Adrenal gland (tissue), 12 donors: ENCODE data around the gene RNF112. TPM values are rescaled to one million over a fixed set of nuclear protein-coding genes. Genes with fewer than 3 reads are reported as not detected.

Experiments
- DNase-seq, 7 donors: peaks; one replicate each; pipeline ENCODE4 v3.0.0-alpha.2; 2019 to 2020
- H3K27ac ChIP-seq, 5 donors: fragments of 200-600 bp; sonication (generic) in 4 of 5; 1 replicate in 3 of 5; 2 replicates in 2 of 5; pipeline versions ENCODE4 v1.5.1 to v1.8.0; 2016 to 2020; ENCODE audit warnings: mild to moderate bottlenecking in 1 of 5
- H3K27me3 ChIP-seq: fragments of 200-600 bp; 2 replicates; pipeline ENCODE4 v1.8.0; 2021
- H3K36me3 ChIP-seq, 2 donors: fragments of 200-600 bp; replicated peaks in 1 of 2; 1 replicate in 1 of 2; 2 replicates in 1 of 2; pipeline versions ENCODE4 v1.5.1 to v1.8.0; 2018 to 2022
- H3K4me1 ChIP-seq, 2 donors: fragments of 200-600 bp; replicated peaks in 1 of 2; 1 replicate in 1 of 2; 2 replicates in 1 of 2; pipeline versions ENCODE4 v1.5.1 to v1.8.0; 2018 to 2021
- H3K4me3 ChIP-seq, 4 donors: fragments of 200-600 bp; sonication (generic) in 3 of 4; one replicate each; pipeline ENCODE4 v1.5.1; 2016 to 2018
- H3K9me3 ChIP-seq, 3 donors: fragments of 200-600 bp; sonication (generic) in 1 of 3; replicated peaks in 1 of 3; 1 replicate in 2 of 3; 2 replicates in 1 of 3; pipeline versions ENCODE4 v1.5.1 to v1.8.0; 2016 to 2021
- CTCF ChIP-seq, 6 experiments: fragments of 450-650 bp in 4 of 6; fragments of 200-600 bp in 2 of 6; sonication (generic) in 1 of 6; IDR thresholded peaks; 1 replicate in 5 of 6; 2 replicates in 1 of 6; pipeline versions ENCODE4 v1.5.1 to v1.8.0; 2016 to 2021; ENCODE audit warnings: antibody characterized with exemption in 6 of 6, mild to moderate bottlenecking in 2 of 6, moderate library complexity in 1 of 6
- POLR2A ChIP-seq, 2 donors: fragments of 450-650 bp; IDR thresholded peaks; one replicate each; pipeline ENCODE4 v1.6.1; 2017; ENCODE audit warnings: antibody characterized with exemption in 2 of 2, mild to moderate bottlenecking in 2 of 2, moderate library complexity in 1 of 2
- WGBS, 4 donors: extraction: QIAGEN DNeasy Blood & Tissue Kit in 2 of 4; methylation state at CpG; one replicate each; pipeline versions ENCODE4 v1.1.5 to v1.1.7; 2013 to 2017; 5-methylcytosine and 5-hydroxymethylcytosine counted together
- intact Hi-C, 2 donors: fragments of 100-400 bp; cut with DNase I; formaldehyde crosslinking; loops; one replicate each; pipeline versions ENCODE4 v1.14.1 to v1.15.0; 2022 to 2023
- polyA plus RNA-seq, 3 donors: library from polyadenylated mRNA; stranded (reverse); fragments of 200-250 nt in 2 of 3; fragments of 350-450 nt in 1 of 3; fragmentation: Illumina TruSeq in 1 of 3; extraction: RNeasy Lipid Tissue Mini Kit (QIAGEN cat#74804) in 1 of 3; gene quantifications; one replicate each; pipeline ENCODE4 v1.2.3, GENCODE V29; 2013 to 2014
- total RNA-seq, 9 donors: library from RNA; depleted of rRNA in 4 of 9; stranded (reverse); fragments of >200 nt in 4 of 9; fragments of 120-200 nt in 1 of 9; fragmentation: NEBNext Ultra II Directional in 1 of 9; extraction: Animal tissue kit (Norgen Biotek cat#: 25700) in 1 of 9; gene quantifications; one replicate each; pipeline versions ENCODE4 v1.1.0 to v1.2.4, GENCODE V29; 2013 to 2023
- donor health status: healthy with polysubstance abuse.
- donor health status: Bipolar disorder and iron deficiency.
- donor health status: DM: yes; HTN: yes; CAD: no.
- donor health status: DM: no; HTN: no; CAD: no.
- donor health status: DM: no; HTN: no; CAD: no.
- donor health status: DM: yes; HTN: yes; CAD: no.

RNF112 gene
- total and polyA plus RNA-seq, 12 donors: 0.88 to 35.6 (median 2.3) TPM; not detected in 1

- intact Hi-C loops: no loop called here
- no peaks in the 10 kb centered on the region for H3K36me3 ChIP-seq
- 69 to 92% (median 79%) methylated on average over 3 of the region's 3 CpGs for WGBS, 4 donors
Observed at GRCh38 chr17:19409509-19409908, 1.5 kb upstream of the RNF112 start.

GRCh38 chr17:19410091-19410490 is 941 bp upstream of the RNF112 start:
- intact Hi-C loops: no loop called here

More at GRCh38 chr17:19409509-19409908, 1.5 kb upstream of the RNF112 start:
- DNase-seq: no peak
- Histone ChIP-seq H3K4me3 (no peak overlapping the region), H3K9me3 (no peaks in the 10 kb centered on the region), H3K27ac (no peak overlapping the region), H3K4me1 (no peaks in the 10 kb centered on the region), H3K27me3 (no peaks in the 10 kb centered on the region)
- TF ChIP-seq POLR2A (IDR thresholded peaks at IDR 0.05) (no peak), CTCF (IDR thresholded peaks at IDR 0.05) (no peak)

GRCh38 chr17:19411631-19412030 is 599 bp downstream of the RNF112 start:
- H3K36me3 ChIP-seq: no peaks in the 10 kb centered on the region
- intact Hi-C loops: no loop called here
- TF ChIP-seq POLR2A (IDR thresholded peaks at IDR 0.05) (no peak), CTCF (IDR thresholded peaks at IDR 0.05) (no peak)
- H3K27me3 ChIP-seq: no peaks in the 10 kb centered on the region
- DNase-seq: no peak
- H3K4me3 ChIP-seq: no peak overlapping the region
- H3K27ac ChIP-seq: no peak overlapping the region
- H3K4me1 ChIP-seq: no peaks in the 10 kb centered on the region
- no peaks in the 10 kb centered on the region for H3K9me3 ChIP-seq
- 64 to 79% (median 78%) methylated on average over 6 to 9 of the region's 9 CpGs for WGBS, 4 donors

More at GRCh38 chr17:19410091-19410490, 941 bp upstream of the RNF112 start:
- TF ChIP-seq CTCF (IDR thresholded peaks at IDR 0.05) (no peak), POLR2A (IDR thresholded peaks at IDR 0.05) (no peak)
- no peak for DNase-seq
- Histone ChIP-seq H3K36me3 (no peaks in the 10 kb centered on the region), H3K27me3 (no peaks in the 10 kb centered on the region), H3K27ac (no peak overlapping the region), H3K9me3 (no peaks in the 10 kb centered on the region), H3K4me3 (no peak overlapping the region), H3K4me1 (no peaks in the 10 kb centered on the region)
- 89 to 96% (median 94%) methylated on average over 5 to 6 of the region's 6 CpGs for WGBS, 4 donors

- Histone ChIP-seq H3K36me3 (no peaks in the 10 kb centered on the region), H3K27me3 (no peaks in the 10 kb centered on the region), H3K4me3 (no peak overlapping the region), H3K4me1 (no peaks in the 10 kb centered on the region), H3K27ac (no peak overlapping the region), H3K9me3 (no peaks in the 10 kb centered on the region)
- intact Hi-C loops: no loop called here
- no peak for DNase-seq
- 92 to 98% (median 93%) methylated on average over 14 to 16 of the region's 16 CpGs for WGBS, 4 donors
- no peak for TF ChIP-seq POLR2A (IDR thresholded peaks at IDR 0.05)
- TF ChIP-seq CTCF (IDR thresholded peaks at IDR 0.05): no peak
Observed at GRCh38 chr17:19412510-19412909, 1.5 kb downstream of the RNF112 start.
